IMR-90 (cell line): ENCODE data around the gene RBL2. TPM values are rescaled to one million over a fixed set of nuclear protein-coding genes. Genes with fewer than 3 reads are reported as not detected.

Source experiments
- ATAC-seq: fragments of 200-7000 bp; cut with Tn5 transposase; 2 replicates; pipeline ENCODE4 v1.9.1; 2020; ENCODE audit warnings: low read depth, mild to moderate bottlenecking, moderate library complexity
- BruUV-seq: library from RNA; stranded (reverse); fragments of 400-500 nt; replicated peaks from 2 replicates; lab custom pipeline; 2021; lab: Mats Ljungman, UMichigan
- CTCF ChIA-PET: fragments of 300-600 bp; formaldehyde crosslinking; extraction: SDS; loops from one replicate; lab custom pipeline; 2021; ENCODE audit warnings: antibody characterized with exemption; lab: Yijun Ruan, JAX
- POLR2A ChIA-PET: fragments of 300-600 bp; sonication (Branson Sonifier 250); formaldehyde crosslinking; loops from one replicate; lab custom pipeline; 2022; ENCODE audit warnings: antibody characterized with exemption; ENCODE audit not compliant: unreplicated experiment; lab: Charles Lee
- DNase-seq: peaks from one replicate; pipeline ENCODE4 v3.0.0; 2013
- H2AFZ ChIP-seq: replicated peaks from 2 replicates; pipeline ENCODE3; 2013; ENCODE audit warnings: low read length, mild to moderate bottlenecking; ENCODE audit not compliant: poor library complexity
- H2AK5ac ChIP-seq: 2 replicates; pipeline ENCODE4 v1.6.1; 2013; ENCODE audit warnings: low read depth, low read length, inconsistent platforms
- H2AK9ac ChIP-seq: replicated peaks from 2 replicates; pipeline ENCODE3; 2013; ENCODE audit warnings: mild to moderate bottlenecking, low read depth, low read length, moderate library complexity; ENCODE audit not compliant: poor library complexity
- H2BK120ac ChIP-seq: 2 replicates; pipeline ENCODE4 v1.6.1; 2013; ENCODE audit warnings: low read depth, low read length, inconsistent platforms
- H2BK15ac ChIP-seq: 3 replicates; pipeline ENCODE4 v1.6.1; 2013; ENCODE audit warnings: low read depth, low read length, inconsistent platforms
- H2BK20ac ChIP-seq: 2 replicates; pipeline ENCODE4 v1.6.1; 2013; ENCODE audit warnings: low read depth, mild to moderate bottlenecking, inconsistent platforms, low read length, moderate library complexity
- H2BK5ac ChIP-seq: 2 replicates; pipeline ENCODE4 v1.6.1; 2013; ENCODE audit warnings: mild to moderate bottlenecking, low read depth, low read length, inconsistent platforms; ENCODE audit not compliant: poor library complexity, severe bottlenecking
- H3K14ac ChIP-seq: replicated peaks from 2 replicates; pipeline ENCODE4 v1.6.1; 2013; ENCODE audit warnings: low read depth, low read length, inconsistent platforms
- H3K18ac ChIP-seq: 2 replicates; pipeline ENCODE4 v1.6.1; 2013; ENCODE audit warnings: low read depth, low read length, control low read depth
- H3K23ac ChIP-seq: 2 replicates; pipeline ENCODE4 v1.6.1; 2013; ENCODE audit warnings: low read depth, low read length, inconsistent platforms
- H3K27ac ChIP-seq: 2 replicates; pipeline ENCODE4 v1.5.1; 2013; ENCODE audit warnings: mild to moderate bottlenecking, control low read depth, low read length; ENCODE audit not compliant: insufficient read depth
- H3K27me3 ChIP-seq: 2 replicates; pipeline ENCODE4 v1.6.1; 2013; ENCODE audit warnings: low read length; ENCODE audit not compliant: control insufficient read depth, insufficient read depth
- H3K36me3 ChIP-seq: 2 replicates; pipeline ENCODE4 v1.6.1; 2013; ENCODE audit warnings: low read length, mixed read lengths; ENCODE audit not compliant: control insufficient read depth, insufficient read depth
- H3K4ac ChIP-seq: 2 replicates; pipeline ENCODE4 v1.6.1; 2013; ENCODE audit warnings: low read depth, low read length, inconsistent platforms
- H3K4me1 ChIP-seq: 2 replicates; pipeline ENCODE4 v1.6.1; 2013; ENCODE audit warnings: low read length, mixed read lengths; ENCODE audit not compliant: control insufficient read depth, insufficient read depth
- H3K4me2 ChIP-seq: 2 replicates; pipeline ENCODE4 v1.6.1; 2013; ENCODE audit warnings: low read depth, mild to moderate bottlenecking, control low read depth, low read length, moderate library complexity
- H3K4me3 ChIP-seq: 2 replicates; pipeline ENCODE4 v1.5.1; 2013; ENCODE audit warnings: low read depth, mild to moderate bottlenecking, control low read depth, low read length, moderate library complexity; ENCODE audit not compliant: insufficient read depth
- H3K56ac ChIP-seq: 2 replicates; pipeline ENCODE4 v1.6.1; 2013; ENCODE audit warnings: low read length, inconsistent platforms; ENCODE audit not compliant: insufficient read depth; ENCODE audit errors: extremely low read depth
- H3K79me1 ChIP-seq, 2 experiments: 2 replicates each; pipeline ENCODE4 v1.6.1; 2013; ENCODE audit warnings: low read length in 2 of 2, inconsistent platforms in 1 of 2, low read depth in 1 of 2
- H3K9ac ChIP-seq: 2 replicates; pipeline ENCODE4 v1.6.1; 2013; ENCODE audit warnings: low read depth, low read length, control low read depth
- H3K9me1 ChIP-seq: 2 replicates; pipeline ENCODE4 v1.6.1; 2013; ENCODE audit warnings: low read length, inconsistent platforms; ENCODE audit not compliant: insufficient read depth
- H3K9me3 ChIP-seq: 2 replicates; pipeline ENCODE4 v1.6.1; 2013; ENCODE audit warnings: low read length; ENCODE audit not compliant: control insufficient read depth, insufficient read depth
- H4K20me1 ChIP-seq: 2 replicates; pipeline ENCODE4 v1.6.1; 2013; ENCODE audit warnings: low read length, inconsistent platforms; ENCODE audit not compliant: insufficient read depth
- H4K5ac ChIP-seq: 2 replicates; pipeline ENCODE4 v1.6.1; 2013; ENCODE audit warnings: mild to moderate bottlenecking, low read depth, low read length, control low read depth
- H4K8ac ChIP-seq, 2 experiments: 2 replicates each; pipeline ENCODE4 v1.6.1; 2013; ENCODE audit warnings: low read depth in 2 of 2, low read length in 2 of 2, control low read depth in 1 of 2, inconsistent platforms in 1 of 2
- H4K91ac ChIP-seq: 2 replicates; pipeline ENCODE4 v1.6.1; 2013; ENCODE audit warnings: low read depth, low read length, inconsistent platforms; ENCODE audit not compliant: insufficient read depth
- BHLHE40 ChIP-seq: fragments of 150-350 bp; IDR thresholded peaks from 2 replicates; pipeline ENCODE4 v1.6.1; 2016; ENCODE audit warnings: mild to moderate bottlenecking, low read depth, low read length
- CEBPB ChIP-seq: IDR thresholded peaks from 2 replicates; pipeline ENCODE4 v1.6.1; 2012; ENCODE audit warnings: low read depth, low read length, improper control_type of control experiment
- CHD1 ChIP-seq: IDR thresholded peaks from 2 replicates; pipeline ENCODE4 v1.6.1; 2012; ENCODE audit warnings: low read depth, low read length, improper control_type of control experiment
- CTCF ChIP-seq: conservative IDR thresholded peaks from 2 replicates; pipeline ENCODE4 v1.5.1; 2012; ENCODE audit warnings: mild to moderate bottlenecking, low read depth, low read length, improper control_type of control experiment
- ELK1 ChIP-seq: fragments of 150-350 bp; IDR thresholded peaks from 2 replicates; pipeline ENCODE4 v1.6.1; 2016; ENCODE audit warnings: low read depth, mild to moderate bottlenecking, low read length, moderate library complexity, borderline replicate concordance
- FOS ChIP-seq: fragments of 150-350 bp; IDR thresholded peaks from 2 replicates; pipeline ENCODE4 v1.6.1; 2016; ENCODE audit warnings: low read depth, low read length
- MAFK ChIP-seq: IDR thresholded peaks from 2 replicates; pipeline ENCODE4 v1.6.1; 2012; ENCODE audit warnings: low read depth, low read length, improper control_type of control experiment
- MAZ ChIP-seq: IDR thresholded peaks from 2 replicates; pipeline ENCODE4 v1.6.1; 2012; ENCODE audit warnings: low read depth, mild to moderate bottlenecking, low read length, improper control_type of control experiment, moderate library complexity, borderline replicate concordance
- MXI1 ChIP-seq: IDR thresholded peaks from 2 replicates; pipeline ENCODE4 v1.6.1; 2012; ENCODE audit warnings: low read depth, mild to moderate bottlenecking, low read length, moderate library complexity, borderline replicate concordance
- NFE2L2 ChIP-seq: fragments of 150-350 bp; IDR thresholded peaks from 2 replicates; pipeline ENCODE4 v1.6.1; 2016; ENCODE audit warnings: low read depth, mild to moderate bottlenecking, low read length
- POLR2A ChIP-seq: IDR thresholded peaks from 2 replicates; pipeline ENCODE4 v1.6.1; 2012; ENCODE audit warnings: mild to moderate bottlenecking, low read depth, low read length
- RAD21 ChIP-seq: IDR thresholded peaks from 2 replicates; pipeline ENCODE4 v1.6.1; 2012; ENCODE audit warnings: low read length, improper control_type of control experiment
- RCOR1 ChIP-seq: IDR thresholded peaks from 2 replicates; pipeline ENCODE4 v1.6.1; 2012; ENCODE audit warnings: mild to moderate bottlenecking, low read length, improper control_type of control experiment; ENCODE audit not compliant: insufficient replicate concordance
- RFX5 ChIP-seq: IDR thresholded peaks from 2 replicates; pipeline ENCODE4 v1.8.0; 2012; ENCODE audit warnings: low read depth, mild to moderate bottlenecking, low read length, moderate library complexity
- SMC3 ChIP-seq: fragments of 150-350 bp; IDR thresholded peaks from 2 replicates; pipeline ENCODE4 v1.6.1; 2016; ENCODE audit warnings: low read depth, mild to moderate bottlenecking, antibody characterized with exemption, low read length, moderate library complexity
- WGBS, 2 experiments: methylation state at CpG; one replicate each; pipeline versions ENCODE4 v1.1.5 to v1.1.7; 2013; ENCODE audit warnings: missing lambda C conversion rate in 2 of 2; ENCODE audit not compliant: insufficient read length in 1 of 2; ENCODE audit errors: extremely low coverage in 2 of 2; 5-methylcytosine and 5-hydroxymethylcytosine counted together
- dilution Hi-C: fragments of 300-500 bp; cut with HindIII; formaldehyde crosslinking; loops from one replicate; pipeline ENCODE4 v1.14.3; 2018; ENCODE audit warnings: low sequenced_read_pairs; ENCODE audit not compliant: unreplicated experiment
- in situ Hi-C: fragments of 300-500 bp; cut with MboI; formaldehyde crosslinking; loops from 3 replicates; pipeline ENCODE4 v1.14.3; 2019; ENCODE audit warnings: low sequenced_read_pairs, inconsistent platforms, mixed read lengths
- intact Hi-C: fragments of 100-400 bp; cut with micrococcal nuclease; formaldehyde crosslinking; loops from 2 replicates; pipeline ENCODE4 v1.10.0; 2022
- polyA plus RNA-seq, 3 experiments: library from polyadenylated mRNA; depleted of rRNA; stranded (reverse); fragments of >200 nt; gene quantifications; 2 replicates each; pipeline ENCODE4 v1.2.3, GENCODE V29; 2012; ENCODE audit warnings: low replicate concordance in 1 of 3
- total RNA-seq: library from RNA; depleted of rRNA; stranded (reverse); fragments of >200 nt; gene quantifications from 2 replicates; pipeline ENCODE4 v1.2.3, GENCODE V29; 2012
- TF ChIP-seq, protein P1 (sequence below): fragments of 150-350 bp; IDR thresholded peaks from 2 replicates; pipeline ENCODE4 v1.6.1; 2017; ENCODE audit warnings: mild to moderate bottlenecking, antibody characterized with exemption, low read length, low read depth

Gene RBL2
- total and polyA plus RNA-seq, 2 of the 4 experiments (the other 2 are of a cell fraction) = 19.7 to 23.4 TPM

DNA sequence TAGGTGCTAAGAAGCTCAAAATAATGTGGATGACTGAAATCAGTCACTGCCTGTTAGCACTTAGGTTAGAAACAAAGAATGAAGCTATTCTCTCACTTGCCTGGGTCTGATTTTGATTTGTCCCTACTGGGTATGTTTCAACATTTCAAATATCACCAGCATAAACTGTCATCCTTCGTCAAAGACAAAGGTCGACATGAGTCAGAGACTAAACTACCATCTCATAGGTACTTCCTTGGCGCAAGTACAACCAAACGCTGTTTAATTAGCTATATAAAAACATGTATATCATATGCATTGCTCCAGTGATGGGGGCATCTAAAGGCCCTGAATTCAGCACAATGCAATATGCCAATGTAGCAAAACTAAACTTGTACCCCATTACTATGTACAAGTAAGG is 64.7 kb downstream of the RBL2 start:
- BruUV-seq = no TSS peak
- Histone ChIP-seq H3K9me1 (0 out of 2 replicates have a peak, but pooled peaks cover under 1% of the 10 kb centered on the region), H3K4me2 (no peak overlapping the region), H2AK5ac (no peak overlapping the region), H3K27ac (no peak overlapping the region), H3K14ac (no peak overlapping the region), H3K18ac (no peak overlapping the region), H2BK5ac (no peak overlapping the region), H3K4ac (no peak overlapping the region), H4K5ac (no peak overlapping the region), H4K20me1 (no peaks in the 10 kb centered on the region), H2BK20ac (no peak overlapping the region), H2BK120ac (no peak overlapping the region), H3K36me3 (peaks cover 23% of the 10 kb centered on the region), H3K9me3 (no peaks in the 10 kb centered on the region), H3K27me3 (no peaks in the 10 kb centered on the region), H3K4me1 (peaks cover under 1% of the 10 kb centered on the region), H3K9ac (no peak overlapping the region), H2AK9ac (no peak overlapping the region), H3K4me3 (no peak overlapping the region), H4K8ac (no peak overlapping the region), H3K79me1 (peaks cover 6 to 14% of the 10 kb centered on the region in 2 experiments; a peak in 3 of 4 replicates), H2BK15ac (no peak overlapping the region), H3K23ac (no peak overlapping the region), H4K91ac (no peak overlapping the region), H2AFZ (no peak overlapping the region), H3K56ac (no peak overlapping the region)
- ATAC-seq (no peak), DNase-seq (no peak)
- ChIA-PET POLR2A (no interaction called here), CTCF (interaction anchor here (0.7 kb wide), 1 partner anchor 149 kb away, joined by 3 read pairs; no protein-coding TSS in a partner anchor)
- dilution Hi-C loops = no loop called here
- intact Hi-C loops = no loop called here
- no peak for TF ChIP-seq BHLHE40
- TF ChIP-seq RCOR1 = no peak
- no peak for TF ChIP-seq MAFK
- TF ChIP-seq RAD21 = no peak
- TF ChIP-seq, protein P1, sequence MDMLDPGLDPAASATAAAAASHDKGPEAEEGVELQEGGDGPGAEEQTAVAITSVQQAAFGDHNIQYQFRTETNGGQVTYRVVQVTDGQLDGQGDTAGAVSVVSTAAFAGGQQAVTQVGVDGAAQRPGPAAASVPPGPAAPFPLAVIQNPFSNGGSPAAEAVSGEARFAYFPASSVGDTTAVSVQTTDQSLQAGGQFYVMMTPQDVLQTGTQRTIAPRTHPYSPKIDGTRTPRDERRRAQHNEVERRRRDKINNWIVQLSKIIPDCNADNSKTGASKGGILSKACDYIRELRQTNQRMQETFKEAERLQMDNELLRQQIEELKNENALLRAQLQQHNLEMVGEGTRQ = no peak
- TF ChIP-seq RFX5 = no peak
- TF ChIP-seq CHD1 = no peak
- TF ChIP-seq CEBPB = no peak
- no peak for TF ChIP-seq ELK1
- no peak for TF ChIP-seq FOS
- TF ChIP-seq MAZ = no peak
- no peak for TF ChIP-seq SMC3
- TF ChIP-seq POLR2A = no peak
- no peak for TF ChIP-seq MXI1
- no peak for TF ChIP-seq NFE2L2
- TF ChIP-seq CTCF = no peak
- in situ Hi-C loops = no loop called here
- WGBS, 2 experiments = no CpG with 5 or more reads among the region's 4 CpGs
